Esophagus squamous epithelium (tissue), 4 donors: ENCODE results near the gene IMMP2L.

Experiments
- POLR2A ChIP-seq, 4 donors: fragments of 450-650 bp; IDR thresholded peaks; one replicate each; pipeline ENCODE4 v1.6.1; 2017; ENCODE audit warnings: antibody characterized with exemption in 4 of 4, mild to moderate bottlenecking in 4 of 4, moderate library complexity in 3 of 4
- TF ChIP-seq, protein P1 (sequence below), 6 experiments: fragments of 450-650 bp in 4 of 6; fragments of 200-600 bp in 2 of 6; sonication (generic) in 2 of 6; IDR thresholded peaks; one replicate each; pipeline ENCODE4 v1.5.1; 2016 to 2019; ENCODE audit warnings: antibody characterized with exemption in 6 of 6, mild to moderate bottlenecking in 4 of 6, moderate library complexity in 4 of 6

DNA sequence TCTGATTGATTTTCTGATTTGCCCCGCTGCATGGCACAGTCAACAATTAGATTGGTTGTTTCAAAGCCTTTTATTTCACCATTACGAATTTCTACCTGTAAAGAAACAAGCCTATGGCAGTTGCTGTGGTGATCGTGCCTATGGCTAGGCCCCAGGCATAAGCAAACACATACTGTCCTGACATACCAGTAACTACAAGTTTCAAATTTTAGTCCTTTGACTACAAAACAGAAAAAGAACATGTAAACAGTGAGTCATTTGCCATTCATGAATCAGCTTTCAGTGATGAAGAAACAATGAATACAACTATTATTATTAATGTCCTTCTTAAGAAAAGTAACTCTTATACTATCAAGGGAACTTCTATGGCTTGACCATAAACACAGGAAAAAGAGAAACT lies 639.4 kb downstream of the IMMP2L start:
- TF ChIP-seq, protein P1, sequence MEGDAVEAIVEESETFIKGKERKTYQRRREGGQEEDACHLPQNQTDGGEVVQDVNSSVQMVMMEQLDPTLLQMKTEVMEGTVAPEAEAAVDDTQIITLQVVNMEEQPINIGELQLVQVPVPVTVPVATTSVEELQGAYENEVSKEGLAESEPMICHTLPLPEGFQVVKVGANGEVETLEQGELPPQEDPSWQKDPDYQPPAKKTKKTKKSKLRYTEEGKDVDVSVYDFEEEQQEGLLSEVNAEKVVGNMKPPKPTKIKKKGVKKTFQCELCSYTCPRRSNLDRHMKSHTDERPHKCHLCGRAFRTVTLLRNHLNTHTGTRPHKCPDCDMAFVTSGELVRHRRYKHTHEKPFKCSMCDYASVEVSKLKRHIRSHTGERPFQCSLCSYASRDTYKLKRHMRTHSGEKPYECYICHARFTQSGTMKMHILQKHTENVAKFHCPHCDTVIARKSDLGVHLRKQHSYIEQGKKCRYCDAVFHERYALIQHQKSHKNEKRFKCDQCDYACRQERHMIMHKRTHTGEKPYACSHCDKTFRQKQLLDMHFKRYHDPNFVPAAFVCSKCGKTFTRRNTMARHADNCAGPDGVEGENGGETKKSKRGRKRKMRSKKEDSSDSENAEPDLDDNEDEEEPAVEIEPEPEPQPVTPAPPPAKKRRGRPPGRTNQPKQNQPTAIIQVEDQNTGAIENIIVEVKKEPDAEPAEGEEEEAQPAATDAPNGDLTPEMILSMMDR (IDR thresholded peaks at IDR 0.05), result no peak
- no peak for TF ChIP-seq POLR2A (IDR thresholded peaks at IDR 0.05)
